Tibial nerve (tissue), 4 donors: Measurements from ENCODE around the gene GYPE.
"Not testable (repeated sequence)": the region's sequence is repeated elsewhere in the genome, so short reads cannot be mapped to it uniquely, and the experiment has no call there.

ENCODE experiments used
- EP300 ChIP-seq, 2 donors: sonication (generic); formaldehyde crosslinking; IDR thresholded peaks; one replicate each; pipeline ENCODE4 v1.6.1; 2017; ENCODE audit warnings: antibody characterized with exemption in 2 of 2, mild to moderate bottlenecking in 1 of 2
- POLR2A ChIP-seq, 2 donors: fragments of 450-650 bp; IDR thresholded peaks; one replicate each; pipeline ENCODE4 v1.6.1; 2017; ENCODE audit warnings: antibody characterized with exemption in 2 of 2, mild to moderate bottlenecking in 2 of 2, moderate library complexity in 2 of 2
- TF ChIP-seq, protein P1 (sequence below), 5 experiments: fragments of 200-600 bp in 3 of 5; fragments of 450-650 bp in 2 of 5; sonication (generic) in 3 of 5; IDR thresholded peaks; one replicate each; pipeline ENCODE4 v1.5.1; 2016 to 2019; ENCODE audit warnings: antibody characterized with exemption in 5 of 5, mild to moderate bottlenecking in 3 of 5, moderate library complexity in 2 of 5

DNA sequence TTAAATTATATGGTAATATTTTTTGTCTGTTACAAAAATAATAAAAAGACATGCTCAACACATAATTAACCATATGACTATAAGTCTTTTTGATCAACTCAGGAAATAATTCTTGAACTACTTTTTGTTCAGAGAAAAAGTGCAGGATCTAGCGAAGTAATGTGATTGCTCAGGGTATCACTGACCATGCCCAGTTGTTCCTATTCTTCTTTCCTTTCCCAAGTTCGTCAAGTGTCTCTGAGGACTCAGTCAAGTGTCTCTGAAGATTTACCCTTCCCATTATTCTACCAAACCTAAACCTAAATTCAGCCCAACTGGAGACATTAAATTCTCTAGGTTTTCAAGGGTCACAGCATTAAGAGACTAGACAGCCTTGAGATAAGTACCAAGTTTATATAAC, 5.5 kb upstream of the GYPE start:
- TF ChIP-seq, protein P1, sequence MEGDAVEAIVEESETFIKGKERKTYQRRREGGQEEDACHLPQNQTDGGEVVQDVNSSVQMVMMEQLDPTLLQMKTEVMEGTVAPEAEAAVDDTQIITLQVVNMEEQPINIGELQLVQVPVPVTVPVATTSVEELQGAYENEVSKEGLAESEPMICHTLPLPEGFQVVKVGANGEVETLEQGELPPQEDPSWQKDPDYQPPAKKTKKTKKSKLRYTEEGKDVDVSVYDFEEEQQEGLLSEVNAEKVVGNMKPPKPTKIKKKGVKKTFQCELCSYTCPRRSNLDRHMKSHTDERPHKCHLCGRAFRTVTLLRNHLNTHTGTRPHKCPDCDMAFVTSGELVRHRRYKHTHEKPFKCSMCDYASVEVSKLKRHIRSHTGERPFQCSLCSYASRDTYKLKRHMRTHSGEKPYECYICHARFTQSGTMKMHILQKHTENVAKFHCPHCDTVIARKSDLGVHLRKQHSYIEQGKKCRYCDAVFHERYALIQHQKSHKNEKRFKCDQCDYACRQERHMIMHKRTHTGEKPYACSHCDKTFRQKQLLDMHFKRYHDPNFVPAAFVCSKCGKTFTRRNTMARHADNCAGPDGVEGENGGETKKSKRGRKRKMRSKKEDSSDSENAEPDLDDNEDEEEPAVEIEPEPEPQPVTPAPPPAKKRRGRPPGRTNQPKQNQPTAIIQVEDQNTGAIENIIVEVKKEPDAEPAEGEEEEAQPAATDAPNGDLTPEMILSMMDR (IDR thresholded peaks at IDR 0.05): not testable (repeated sequence)
- TF ChIP-seq POLR2A, EP300 (IDR thresholded peaks at IDR 0.05): not testable (repeated sequence)
